T-cell (primary cell): ENCODE data around the gene TM4SF20. TPM values are rescaled to one million over a fixed set of nuclear protein-coding genes. Genes with fewer than 3 reads are reported as not detected.

Source experiments
- ATAC-seq, 4 experiments: fragments of 200-7000 bp in 3 of 4; fragments of 150-1000 bp in 1 of 4; cut with Tn5 transposase; replicated peaks in 1 of 4; 1 replicate in 3 of 4; 2 replicates in 1 of 4; pipeline ENCODE4 v1.10.0; 2021; ENCODE audit warnings: moderate library complexity in 3 of 4, mild to moderate bottlenecking in 2 of 4, moderate number of reproducible peaks in 1 of 4
- CTCF ChIA-PET, 2 donors: fragments of 300-600 bp; sonication (Branson Sonifier 250); formaldehyde crosslinking; loops; one replicate each; lab custom pipeline; 2022; ENCODE audit warnings: antibody characterized with exemption in 2 of 2; lab: Charles Lee
- POLR2A ChIA-PET, 2 donors: fragments of 300-600 bp; sonication (Branson Sonifier 250); formaldehyde crosslinking; loops; one replicate each; lab custom pipeline; 2022; ENCODE audit warnings: antibody characterized with exemption in 2 of 2; lab: Charles Lee
- DNase-seq, 35 experiments: peaks; one replicate each; pipeline versions ENCODE4 v3.0.0 to v3.0.0-alpha.2; 2013 to 2023
- H3K27ac ChIP-seq: one replicate; pipeline ENCODE4 v1.5.1; 2013; ENCODE audit warnings: low read length
- H3K27me3 ChIP-seq, 2 experiments: replicated peaks in 1 of 2; 1 replicate in 1 of 2; 2 replicates in 1 of 2; pipeline versions ENCODE4 v1.6.1 to v1.7.0; 2013; ENCODE audit warnings: low read length in 1 of 2, mixed read lengths in 1 of 2; ENCODE audit not compliant: control insufficient read depth in 2 of 2, insufficient read depth in 2 of 2; ENCODE audit errors: extremely low read depth in 1 of 2
- H3K36me3 ChIP-seq, 2 donors: 1 replicate in 1 of 2; 2 replicates in 1 of 2; pipeline versions ENCODE4 v1.6.1 to v1.7.0; 2013; ENCODE audit warnings: low read length in 1 of 2; ENCODE audit not compliant: control insufficient read depth in 2 of 2, insufficient read depth in 1 of 2; ENCODE audit errors: extremely low read depth in 1 of 2
- H3K4me1 ChIP-seq, 2 experiments: 1 replicate in 1 of 2; 2 replicates in 1 of 2; pipeline versions ENCODE4 v1.6.1 to v1.7.0; 2013; ENCODE audit warnings: low read length in 2 of 2, mixed read lengths in 1 of 2; ENCODE audit not compliant: insufficient read depth in 2 of 2, control insufficient read depth in 1 of 2; ENCODE audit errors: extremely low read depth in 1 of 2
- H3K4me3 ChIP-seq, 2 donors: 1 replicate in 1 of 2; 2 replicates in 1 of 2; pipeline versions ENCODE4 v1.5.1 to v1.7.0; 2013; ENCODE audit warnings: mild to moderate bottlenecking in 2 of 2, low read length in 1 of 2, moderate library complexity in 1 of 2; ENCODE audit not compliant: control insufficient read depth in 1 of 2; ENCODE audit errors: extremely low read depth in 1 of 2
- H3K9me3 ChIP-seq: 2 replicates; pipeline ENCODE4 v1.7.0; 2013
- H3K27ac Mint-ChIP-seq, 2 donors: one replicate each; pipeline ENCODE4 v1.8.0; 2020 to 2021; ENCODE audit warnings: mild to moderate bottlenecking in 2 of 2, mixed read lengths in 2 of 2
- H3K27me3 Mint-ChIP-seq, 2 donors: one replicate each; pipeline ENCODE4 v1.8.0; 2021 to 2022; ENCODE audit warnings: mixed read lengths in 2 of 2
- H3K36me3 Mint-ChIP-seq: one replicate; pipeline ENCODE4 v1.8.0; 2021; ENCODE audit warnings: mixed read lengths
- H3K4me1 Mint-ChIP-seq, 3 donors: one replicate each; pipeline ENCODE4 v1.8.0; 2020 to 2022; ENCODE audit warnings: mixed read lengths in 3 of 3, mild to moderate bottlenecking in 1 of 3
- H3K4me3 Mint-ChIP-seq, 3 donors: one replicate each; pipeline ENCODE4 v1.8.0; 2020 to 2022; ENCODE audit warnings: mild to moderate bottlenecking in 3 of 3, mixed read lengths in 3 of 3, moderate library complexity in 3 of 3
- H3K9me3 Mint-ChIP-seq, 3 donors: one replicate each; pipeline ENCODE4 v1.8.0; 2020 to 2022; ENCODE audit warnings: mixed read lengths in 3 of 3
- WGBS: methylation state at CpG from one replicate; pipeline ENCODE4 v1.1.5; 2013; ENCODE audit warnings: missing lambda C conversion rate; ENCODE audit not compliant: insufficient coverage; 5-methylcytosine and 5-hydroxymethylcytosine counted together
- total RNA-seq, 35 experiments: library from RNA in 6 of 35; stranded (reverse) in 6 of 35; fragments of 120-200 nt in 1 of 35; gene quantifications; one replicate each; pipeline versions ENCODE4 v1.2.1 to v1.2.4 and lab custom pipeline; 2013 to 2026

Gene TM4SF20
- total RNA-seq, 5 donors from 2014 or later (not counting 1 experiment from before 2014, with no cell fraction given) = not detected

DNA sequence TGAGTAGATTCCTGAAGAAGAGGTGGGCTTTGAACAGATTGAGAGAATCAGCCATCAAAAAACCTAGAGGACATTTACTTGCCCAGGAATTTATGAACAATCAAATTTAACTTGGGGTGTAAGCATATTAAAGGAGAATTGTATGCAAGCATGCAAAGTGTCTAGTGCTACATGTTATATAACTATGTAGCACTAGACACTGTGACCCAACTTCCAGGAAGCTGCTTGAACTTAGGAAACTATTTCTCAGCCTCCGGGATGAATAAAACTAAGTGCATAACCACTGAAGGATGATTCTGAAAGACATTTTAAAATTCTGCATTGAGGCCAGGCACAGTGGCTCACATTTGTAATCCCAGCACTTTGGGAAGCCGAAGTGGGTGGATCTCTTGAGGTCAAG lies 41.7 kb downstream of the TM4SF20 start:
- ATAC-seq (no peak), DNase-seq (no peak)
- POLR2A ChIA-PET = no interaction called here
- H3K27me3 Mint-ChIP-seq = no peaks in the 10 kb centered on the region
- peaks cover 0 to 2% (median 0%) of the 10 kb centered on the region in 3 donors for H3K4me1 Mint-ChIP-seq
- Histone ChIP-seq H3K36me3 (peaks cover 0 to 48% of the 10 kb centered on the region in 2 donors), H3K4me1 (no peaks in the 10 kb centered on the region), H3K27ac (no peak overlapping the region), H3K4me3 (no peak overlapping the region), H3K9me3 (no peaks in the 10 kb centered on the region), H3K27me3 (no peaks in the 10 kb centered on the region)
- no peak overlapping the region for H3K4me3 Mint-ChIP-seq
- H3K27ac Mint-ChIP-seq = no peak overlapping the region
- CTCF ChIA-PET = no interaction called here
- 100% methylated on average over 1 of the region's 2 CpGs for WGBS
- H3K9me3 Mint-ChIP-seq = no peaks in the 10 kb centered on the region
- peaks cover 58% of the 10 kb centered on the region for H3K36me3 Mint-ChIP-seq

GRCh38 chr2:227335713-227336112 lies 43.4 kb downstream of the TM4SF20 start:
- no peak for ATAC-seq
- CTCF ChIA-PET = no interaction called here
- Mint-ChIP-seq H3K27me3 (no peaks in the 10 kb centered on the region), H3K36me3 (peaks cover 67% of the 10 kb centered on the region), H3K27ac (no peak overlapping the region), H3K4me1 (peaks cover 0 to 5% (median 3%) of the 10 kb centered on the region in 3 donors), H3K4me3 (no peak overlapping the region), H3K9me3 (no peaks in the 10 kb centered on the region)
- DNase-seq = no peak
- Histone ChIP-seq H3K27ac (no peak overlapping the region), H3K36me3 (peaks cover 0 to 46% of the 10 kb centered on the region in 2 donors), H3K4me1 (no peaks in the 10 kb centered on the region), H3K9me3 (no peaks in the 10 kb centered on the region), H3K27me3 (no peaks in the 10 kb centered on the region), H3K4me3 (no peak overlapping the region)
- no CpG with 5 or more reads among the region's 1 CpG for WGBS
- POLR2A ChIA-PET = no interaction called here

GRCh38 chr2:227326783-227327182 lies 52.3 kb downstream of the TM4SF20 start:
- no peak for ATAC-seq
- no peaks in the 10 kb centered on the region for H3K9me3 ChIP-seq
- H3K4me3 ChIP-seq = no peak overlapping the region
- no peak overlapping the region for H3K27ac ChIP-seq
- H3K4me3 Mint-ChIP-seq = peak overlapping the region; percentile 71 to 91 (median 91)
- no peaks in the 10 kb centered on the region for H3K27me3 ChIP-seq
- no peaks in the 10 kb centered on the region for H3K27me3 Mint-ChIP-seq
- CTCF ChIA-PET = interaction anchor here in 1 of 2 donors (0.6 kb wide), 1 partner anchor 19 kb away, joined by 3 read pairs; no protein-coding TSS in a partner anchor
- no peaks in the 10 kb centered on the region for H3K9me3 Mint-ChIP-seq
- H3K27ac Mint-ChIP-seq = no peak overlapping the region
- H3K36me3 Mint-ChIP-seq = peaks cover 10% of the 10 kb centered on the region
- H3K36me3 ChIP-seq = no peaks in the 10 kb centered on the region
- no peak for DNase-seq
- WGBS = 93% methylated on average over 2 of the region's 6 CpGs
- POLR2A ChIA-PET = no interaction called here
- peaks cover 35 to 60% (median 55%) of the 10 kb centered on the region in 3 donors for H3K4me1 Mint-ChIP-seq
- H3K4me1 ChIP-seq = peaks cover 7 to 15% of the 10 kb centered on the region in 2 experiments

DNA sequence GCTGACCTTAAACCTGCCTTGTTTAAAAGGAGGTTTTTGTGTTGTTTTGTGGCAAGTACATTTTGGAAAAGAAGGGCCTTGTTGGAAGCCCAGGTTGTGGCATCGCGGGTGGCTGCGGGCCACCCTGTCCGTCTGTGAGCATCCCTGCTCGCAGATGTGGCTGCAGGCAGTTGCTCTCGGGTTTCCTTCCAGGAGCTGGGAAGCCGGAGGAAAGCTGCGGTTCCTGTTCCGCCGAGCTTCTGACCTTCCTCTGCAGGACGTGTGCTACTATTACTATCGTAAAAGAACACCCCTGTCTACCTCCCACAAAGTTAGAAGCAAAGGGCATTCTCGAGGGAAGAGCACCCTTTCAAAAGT lies 53.3 kb downstream of the TM4SF20 start:
- ATAC-seq (no peak), DNase-seq (peak in 1 of 35 experiments; percentile 22)
- WGBS = 0% methylated on average over 6 of the region's 13 CpGs
- H3K4me1 ChIP-seq = peaks cover 7 to 15% of the 10 kb centered on the region in 2 experiments
- CTCF ChIA-PET = no interaction called here
- H3K27ac ChIP-seq = no peak overlapping the region
- no peaks in the 10 kb centered on the region for H3K27me3 Mint-ChIP-seq
- H3K4me3 ChIP-seq = peak overlapping the region; percentile 80 to 83
- peaks cover 0 to 2% of the 10 kb centered on the region in 2 experiments for H3K27me3 ChIP-seq
- POLR2A ChIA-PET = no interaction called here
- H3K9me3 Mint-ChIP-seq = no peaks in the 10 kb centered on the region
- H3K4me3 Mint-ChIP-seq = peak overlapping the region; percentile 91 to 95 (median 91)
- peak overlapping the region; percentile 85 to 87 for H3K27ac Mint-ChIP-seq
- no peaks in the 10 kb centered on the region for H3K9me3 ChIP-seq
- H3K4me1 Mint-ChIP-seq = peaks cover 35 to 57% (median 52%) of the 10 kb centered on the region in 3 donors
- no peaks in the 10 kb centered on the region for H3K36me3 ChIP-seq
- peaks cover 3% of the 10 kb centered on the region for H3K36me3 Mint-ChIP-seq

GRCh38 chr2:227324995-227325838 lies 53.9 kb downstream of the TM4SF20 start, which contains the start of gene MFF:
MFF (plus strand) TSS chr2:227325251; CDS start chr2:227330666, 5,415 bp downstream.
- POLR2A ChIA-PET = no interaction called here
- Mint-ChIP-seq H3K4me3 (peak within 1 kb of the TSS; percentile 91 to 95 (median 91)), H3K9me3 (no peaks in the 10 kb centered on the region), H3K27ac (peak within 1 kb of the TSS; percentile 87 to 92), H3K27me3 (no peaks in the 10 kb centered on the region), H3K36me3 (no peaks in the 10 kb centered on the region), H3K4me1 (peaks cover 35 to 55% (median 48%) of the 10 kb centered on the region in 3 donors)
- Histone ChIP-seq H3K27me3 (peaks cover 0 to 3% of the 10 kb centered on the region in 2 experiments), H3K27ac (peak within 1 kb of the TSS; percentile 56), H3K4me1 (peaks cover 7 to 15% of the 10 kb centered on the region in 2 experiments), H3K4me3 (peak within 1 kb of the TSS; percentile 80 to 83), H3K36me3 (no peaks in the 10 kb centered on the region), H3K9me3 (no peaks in the 10 kb centered on the region)
- under 1% methylated on average over 51 of the region's 67 CpGs for WGBS
- ATAC-seq = peak; percentile 97 to 99 (median 98)
- CTCF ChIA-PET = interaction anchor here in 1 of 2 donors (0.9 kb wide), 1 partner anchor 19 kb away, joined by 4 read pairs; no protein-coding TSS in a partner anchor
- peak; percentile 80 to 97 (median 91) for DNase-seq

DNA sequence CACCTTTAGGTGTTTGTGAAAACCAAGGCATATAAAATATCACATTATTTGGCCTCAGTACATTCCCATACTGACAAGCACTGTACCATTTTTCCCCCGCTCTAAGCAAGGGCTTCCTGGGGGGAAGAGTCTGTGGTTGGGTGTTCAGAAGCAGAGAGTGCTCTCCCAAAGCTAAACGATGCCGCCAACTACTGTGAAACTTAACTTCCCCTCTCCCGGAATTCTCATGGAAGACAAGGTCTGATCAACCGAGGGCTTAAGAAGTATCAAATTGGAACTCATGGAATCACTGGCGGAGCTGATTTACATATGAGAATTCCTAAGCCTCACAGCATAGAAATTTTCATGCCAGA lies 54.5 kb downstream of the TM4SF20 start:
- no peaks in the 10 kb centered on the region for H3K9me3 Mint-ChIP-seq
- 17% methylated on average over 1 of the region's 6 CpGs for WGBS
- DNase-seq (peak in 3 of 35 experiments; percentile 7 to 16 (median 10)), ATAC-seq (peak in 3 of 4 experiments; percentile 7 to 18 (median 17))
- ChIA-PET POLR2A (no interaction called here), CTCF (interaction anchor here in 1 of 2 donors (0.9 kb wide), 1 partner anchor 19 kb away, joined by 4 read pairs; no protein-coding TSS in a partner anchor)
- H3K4me3 ChIP-seq = peak overlapping the region; percentile 80 to 83
- no peaks in the 10 kb centered on the region for H3K36me3 ChIP-seq
- H3K36me3 Mint-ChIP-seq = no peaks in the 10 kb centered on the region
- no peaks in the 10 kb centered on the region for H3K27me3 Mint-ChIP-seq
- H3K9me3 ChIP-seq = no peaks in the 10 kb centered on the region
- H3K4me3 Mint-ChIP-seq = peak overlapping the region; percentile 91 to 95 (median 91)
- H3K4me1 Mint-ChIP-seq = peaks cover 35 to 57% (median 48%) of the 10 kb centered on the region in 3 donors
- peaks cover 7 to 15% of the 10 kb centered on the region in 2 experiments for H3K4me1 ChIP-seq
- peak overlapping the region; percentile 83 to 92 for H3K27ac Mint-ChIP-seq
- H3K27ac ChIP-seq = peak overlapping the region; percentile 12
- H3K27me3 ChIP-seq = peaks cover 0 to 3% of the 10 kb centered on the region in 2 experiments
